HepG2 (cell line): Measurements from ENCODE around the gene TRERF1. TPM values are rescaled to one million over a fixed set of nuclear protein-coding genes. Genes with fewer than 3 reads are reported as not detected.

Experiments
- ATAC-seq: fragments of 200-7000 bp; cut with Tn5 transposase; 3 replicates; pipeline ENCODE4 v1.9.1; 2020; ENCODE audit warnings: mild to moderate bottlenecking, moderate library complexity
- BruUV-seq: library from RNA; stranded (reverse); fragments of 400-500 nt; replicated peaks from 2 replicates; lab custom pipeline; 2021; lab: Mats Ljungman, UMichigan
- CTCF ChIA-PET: fragments of 300-600 bp; formaldehyde crosslinking; extraction: SDS; loops from one replicate; lab custom pipeline; 2021; ENCODE audit warnings: low total read pairs, inconsistent platforms, low intra/inter-chr PET ratio; lab: Yijun Ruan, JAX
- POLR2A ChIA-PET: fragments of 350-600 bp; sonication (Branson Sonifier 250); formaldehyde crosslinking; loops from one replicate; lab custom pipeline; 2020; ENCODE audit warnings: antibody characterized with exemption, inconsistent platforms; lab: Yijun Ruan, JAX
- DNase-seq: peaks from one replicate; pipeline ENCODE4 v3.0.0-alpha.2; 2015; ENCODE audit warnings: low spot score
- FAIRE-seq: peaks from 3 replicates; lab custom pipeline; 2011; peaks lifted over from hg19 to GRCh38; lab: Jason Lieb, UNC
- H2AFZ ChIP-seq: one replicate; pipeline ENCODE4 v1.6.1; 2011; ENCODE audit warnings: low read length, inconsistent platforms
- H3K27ac ChIP-seq: fragments of 300-600 bp; 3 replicates; pipeline ENCODE4 v1.8.0; 2011; ENCODE audit warnings: mixed run types, mild to moderate bottlenecking, mixed read lengths, low read length, inconsistent platforms; ENCODE audit not compliant: insufficient read depth; ENCODE audit errors: extremely low read length
- H3K27me3 ChIP-seq, 2 experiments: fragments of 200-600 bp in 1 of 2; 2 replicates in 1 of 2; 3 replicates in 1 of 2; pipeline versions ENCODE4 v1.6.0 to v1.8.0; 2011; ENCODE audit warnings: low read length in 2 of 2, mild to moderate bottlenecking in 2 of 2, moderate library complexity in 2 of 2, inconsistent platforms in 1 of 2; ENCODE audit not compliant: insufficient read depth in 2 of 2, control insufficient read depth in 1 of 2
- H3K36me3 ChIP-seq, 2 experiments: fragments of 200-600 bp in 1 of 2; replicated peaks in 1 of 2; 2 replicates in 1 of 2; 3 replicates in 1 of 2; pipeline versions ENCODE4 v1.5.1 to v1.8.0; 2011; ENCODE audit warnings: low read length in 2 of 2, inconsistent platforms in 1 of 2; ENCODE audit not compliant: insufficient read depth in 2 of 2, control insufficient read depth in 1 of 2
- H3K4me1 ChIP-seq: 2 replicates; pipeline ENCODE4 v1.5.1; 2012; ENCODE audit warnings: low read length, inconsistent platforms; ENCODE audit not compliant: insufficient read depth
- H3K4me2 ChIP-seq: 2 replicates; pipeline ENCODE4 v1.6.0; 2011; ENCODE audit warnings: low read depth, low read length, inconsistent platforms
- H3K4me3 ChIP-seq, 3 experiments: fragments of 200-600 bp in 1 of 3; sonication (generic), shearing (Covaris generic) in 1 of 3; replicated peaks in 1 of 3; 2 replicates each; pipeline ENCODE4 v1.5.1; 2011 to 2016; ENCODE audit warnings: low read length in 3 of 3, inconsistent platforms in 2 of 3, low read depth in 2 of 3, mild to moderate bottlenecking in 2 of 3, control low read depth in 1 of 3, mixed read lengths in 1 of 3; ENCODE audit not compliant: insufficient read depth in 1 of 3
- H3K79me2 ChIP-seq: one replicate; pipeline ENCODE4 v1.6.1; 2011; ENCODE audit warnings: low read length, inconsistent platforms; ENCODE audit not compliant: insufficient read depth
- H3K9ac ChIP-seq: 2 replicates; pipeline ENCODE4 v1.6.0; 2011; ENCODE audit warnings: mild to moderate bottlenecking, low read depth, low read length, inconsistent platforms; ENCODE audit not compliant: insufficient read depth
- H3K9me3 ChIP-seq: 2 replicates; pipeline ENCODE4 v1.5.1; 2012; ENCODE audit warnings: mild to moderate bottlenecking, low read length
- H4K20me1 ChIP-seq: 2 replicates; pipeline ENCODE4 v1.6.0; 2011; ENCODE audit warnings: inconsistent platforms, mild to moderate bottlenecking, low read length, moderate library complexity; ENCODE audit not compliant: insufficient read depth
- CHD4 ChIP-seq: fragments of 200-600 bp; sonication (generic); IDR thresholded peaks from 2 replicates; pipeline ENCODE4 v1.7.0; 2017; ENCODE audit warnings: mild to moderate bottlenecking, low read length, borderline replicate concordance
- NCOA2 ChIP-seq: sonication (generic); formaldehyde crosslinking; IDR thresholded peaks from 2 replicates; pipeline ENCODE4 v1.8.0; 2022; ENCODE audit warnings: inconsistent platforms
- SNAPC4 ChIP-seq: sonication (generic); formaldehyde crosslinking; IDR thresholded peaks from 2 replicates; pipeline ENCODE4 v1.4.0; 2020; ENCODE audit warnings: mild to moderate bottlenecking, missing genetic modification reagents
- ZBTB21 ChIP-seq: sonication (generic); formaldehyde crosslinking; IDR thresholded peaks from 2 replicates; pipeline ENCODE4 v1.4.0; 2020; ENCODE audit warnings: missing genetic modification reagents
- ZNF562 ChIP-seq: sonication (generic); formaldehyde crosslinking; IDR thresholded peaks from 2 replicates; pipeline ENCODE4 v1.8.0; 2022; ENCODE audit warnings: missing genetic modification reagents, borderline replicate concordance
- WGBS: methylation state at CpG from one replicate; pipeline ENCODE4 v1.1.6; 2017; ENCODE audit warnings: low lambda C conversion rate; 5-methylcytosine and 5-hydroxymethylcytosine counted together
- in situ Hi-C: cut with HindIII; loops from 2 replicates; pipeline ENCODE4 v1.10.0; 2017; ENCODE audit warnings: low pct_unique_long_range_greater_than_20kb; ENCODE audit not compliant: extremely low pct_ligation_motif_present
- intact Hi-C: fragments of 100-400 bp; cut with micrococcal nuclease; formaldehyde crosslinking; loops from one replicate; pipeline ENCODE4 v1.10.0; 2022; ENCODE audit not compliant: unreplicated experiment
- polyA plus RNA-seq, 8 experiments: library from polyadenylated mRNA; depleted of rRNA in 3 of 8; stranded (reverse) in 7 of 8; unstranded in 1 of 8; fragments of >200 nt; fragmentation: Illumina TruSeq in 4 of 8; extraction: Trizol in 4 of 8; gene quantifications; 2 replicates each; pipeline versions ENCODE4 v1.2.1 to v1.2.3, GENCODE V29; 2011 to 2016; ENCODE audit warnings: low read depth in 4 of 8, missing spikeins in 1 of 8, mixed read lengths in 1 of 8; ENCODE audit not compliant: insufficient read depth in 1 of 8
- total RNA-seq, 5 experiments: library from RNA; depleted of rRNA; stranded (reverse); fragments of >200 nt; fragmentation: Illumina TruSeq; extraction: Trizol; gene quantifications; 2 replicates each; pipeline ENCODE4 v1.2.3, GENCODE V29; 2016; ENCODE audit warnings: low read depth in 1 of 5

TRERF1 gene
- total and polyA plus RNA-seq, 2 of the 13 experiments (the other 11 are each of a cell fraction or from before 2014, with no cell fraction given), result 0.02 TPM; not detected in 1

DNA sequence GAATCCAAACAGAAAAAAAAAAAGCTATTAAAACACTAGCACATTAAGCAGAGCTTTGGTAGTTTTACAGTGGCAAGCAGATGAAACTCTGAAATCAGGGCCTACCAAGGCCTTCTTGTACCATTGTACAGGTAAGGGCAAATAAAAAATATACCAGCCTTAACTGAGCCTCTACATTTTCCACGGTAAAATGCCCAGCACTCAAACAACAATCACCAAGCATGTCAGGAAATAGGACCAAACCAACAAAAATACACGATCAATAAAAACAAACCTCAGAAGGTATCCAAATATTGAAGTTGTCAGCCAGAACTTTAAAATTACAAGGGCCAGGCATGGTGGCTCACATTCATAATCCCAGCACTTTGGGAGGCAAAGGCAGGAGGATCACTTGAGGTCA, 18.3 kb downstream of the TRERF1 start (continued):
- TF ChIP-seq SNAPC4 (CRISPR knock-in tag) (no peak), ZBTB21 (CRISPR knock-in tag) (no peak), CHD4 (no peak), NCOA2 (CRISPR knock-in tag) (no peak)

DNA sequence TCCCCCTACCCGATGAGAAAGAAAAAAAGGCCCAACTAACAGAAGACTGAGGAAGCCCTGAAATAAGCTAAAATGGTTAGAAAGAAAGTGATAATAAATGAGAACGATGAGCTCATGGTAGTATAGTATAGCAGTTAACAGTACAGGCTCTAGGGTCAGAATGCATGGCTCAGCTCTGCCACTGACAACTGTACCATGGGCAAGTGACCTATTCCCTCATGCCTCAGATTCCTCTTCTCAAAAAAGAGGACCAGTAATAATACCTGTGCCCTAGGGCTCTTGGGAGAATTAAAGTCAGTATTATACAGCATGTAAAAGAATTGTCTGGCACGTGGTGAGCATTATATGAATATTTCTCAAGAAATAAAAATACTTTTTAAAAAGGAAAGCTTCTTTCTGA, 19.8 kb downstream of the TRERF1 start:
- Histone ChIP-seq H3K4me2 (no peak overlapping the region), H3K4me3 (no peak overlapping the region), H2AFZ (no peak overlapping the region), H3K36me3 (no peaks in the 10 kb centered on the region), H3K27ac (no peak overlapping the region), H3K9ac (no peak overlapping the region), H3K79me2 (no peaks in the 10 kb centered on the region), H3K9me3 (peaks cover 9% of the 10 kb centered on the region; the same call in 1 of the 2 replicates), H3K4me1 (no peaks in the 10 kb centered on the region), H4K20me1 (no peaks in the 10 kb centered on the region), H3K27me3 (no peaks in the 10 kb centered on the region; a peak in 2 of 5 replicates)
- intact Hi-C loops (no loop called here), in situ Hi-C loops (no loop called here)
- no peak for DNase-seq
- no peak for ATAC-seq
- ChIA-PET POLR2A (interaction anchor here (0.6 kb wide), 1 partner anchor 32 kb away, joined by 4 read pairs; no protein-coding TSS in a partner anchor), CTCF (no interaction called here)
- BruUV-seq, result no TSS peak
- no peak for FAIRE-seq
- TF ChIP-seq ZNF562 (CRISPR knock-in tag), result no peak
- whole genome bisulfite sequencing, result 6% methylated on average over 3 of the region's 3 CpGs
